K562 (cell line): ENCODE results near the gene CCDC61. TPM values are rescaled to one million over a fixed set of nuclear protein-coding genes. Genes with fewer than 3 reads are reported as not detected.

Source experiments
- ATAC-seq: fragments of 200-7000 bp; cut with Tn5 transposase; 3 replicates; pipeline ENCODE4 v1.9.1; 2020; ENCODE audit warnings: moderate library complexity
- BruUV-seq: library from RNA; stranded (reverse); fragments of 400-500 nt; replicated peaks from 2 replicates; lab custom pipeline; 2021; lab: Mats Ljungman, UMichigan
- CTCF ChIA-PET: fragments of 300-600 bp; formaldehyde crosslinking; extraction: SDS; loops from one replicate; lab custom pipeline; 2021; ENCODE audit warnings: low intra/inter-chr PET ratio; lab: Yijun Ruan, JAX
- POLR2A ChIA-PET: fragments of 300-600, 350-650 bp; sonication (Branson Sonifier 250); formaldehyde crosslinking; extraction: SDS; loops from one replicate; lab custom pipeline; 2021; ENCODE audit warnings: antibody characterized with exemption, inconsistent platforms; lab: Yijun Ruan, JAX
- DNase-seq, 4 experiments: peaks; one replicate each; pipeline versions ENCODE4 v3.0.0 to v3.0.0-alpha.2; 2011 to 2018; ENCODE audit warnings: low spot score in 3 of 4, mixed read lengths in 3 of 4; ENCODE audit errors: extremely low read depth in 1 of 4
- FAIRE-seq: peaks from 2 replicates; lab custom pipeline; 2011; peaks lifted over from hg19 to GRCh38; lab: Jason Lieb, UNC
- H2AFZ ChIP-seq: 2 replicates; pipeline ENCODE4 v1.6.0; 2011; ENCODE audit warnings: low read depth, low read length, control low read depth, inconsistent platforms
- H3K27ac ChIP-seq: fragments of 200-600 bp; 3 replicates; pipeline ENCODE4 v1.8.0; 2011; ENCODE audit warnings: low read depth, mild to moderate bottlenecking, control low read depth, inconsistent platforms, low read length, moderate library complexity, mixed read lengths; ENCODE audit errors: extremely low read depth
- H3K27me3 ChIP-seq, 2 experiments: fragments of 300-600 bp in 1 of 2; 2 replicates in 1 of 2; 3 replicates in 1 of 2; pipeline versions ENCODE4 v1.6.0 to v1.8.0; 2011; ENCODE audit warnings: inconsistent platforms in 2 of 2, low read length in 2 of 2, mild to moderate bottlenecking in 1 of 2, mixed read lengths in 1 of 2, moderate library complexity in 1 of 2; ENCODE audit not compliant: control insufficient read depth in 2 of 2, insufficient read depth in 2 of 2
- H3K36me3 ChIP-seq: fragments of 300-600 bp; 3 replicates; pipeline ENCODE4 v1.8.0; 2011; ENCODE audit warnings: mild to moderate bottlenecking, low read length, inconsistent platforms; ENCODE audit not compliant: control insufficient read depth, insufficient read depth
- H3K4me1 ChIP-seq, 2 experiments: fragments of 200-600 bp in 1 of 2; replicated peaks in 1 of 2; 2 replicates in 1 of 2; 3 replicates in 1 of 2; pipeline versions ENCODE4 v1.5.1 to v1.8.0; 2011; ENCODE audit warnings: inconsistent platforms in 2 of 2, low read length in 2 of 2, mild to moderate bottlenecking in 1 of 2, mixed read lengths in 1 of 2, moderate library complexity in 1 of 2; ENCODE audit not compliant: control insufficient read depth in 2 of 2, insufficient read depth in 2 of 2
- H3K4me2 ChIP-seq: 2 replicates; pipeline ENCODE4 v1.6.1; 2011; ENCODE audit warnings: low read length, control low read depth, inconsistent platforms, mixed read lengths; ENCODE audit not compliant: insufficient read depth
- H3K4me3 ChIP-seq: fragments of 200-600 bp; sonication (generic), shearing (Covaris generic); 2 replicates; pipeline ENCODE4 v1.5.1; 2016; ENCODE audit warnings: control low read depth, inconsistent platforms
- H3K79me2 ChIP-seq: fragments of 200-600 bp; 3 replicates; pipeline ENCODE4 v1.8.0; 2011; ENCODE audit warnings: low read length, inconsistent platforms; ENCODE audit not compliant: control insufficient read depth, insufficient read depth
- H3K9ac ChIP-seq, 2 experiments: 2 replicates each; pipeline versions ENCODE4 v1.6.0 to v1.6.1; 2011; ENCODE audit warnings: low read depth in 2 of 2, low read length in 2 of 2, control low read depth in 1 of 2, inconsistent platforms in 1 of 2, mild to moderate bottlenecking in 1 of 2, mixed read lengths in 1 of 2; ENCODE audit not compliant: insufficient read depth in 1 of 2
- H3K9me1 ChIP-seq: one replicate; pipeline ENCODE4 v1.6.0; 2011; ENCODE audit warnings: inconsistent platforms, mild to moderate bottlenecking, low read length, moderate library complexity; ENCODE audit not compliant: control insufficient read depth, insufficient read depth
- H3K9me3 ChIP-seq: replicated peaks from 2 replicates; pipeline ENCODE4 v1.5.1; 2011; ENCODE audit warnings: low read depth, low read length, inconsistent platforms; ENCODE audit not compliant: control insufficient read depth, insufficient read depth
- H4K20me1 ChIP-seq: replicated peaks from 2 replicates; pipeline ENCODE4 v1.6.1; 2011; ENCODE audit warnings: low read length, inconsistent platforms, mixed read lengths; ENCODE audit not compliant: control insufficient read depth, insufficient read depth
- EZH2 ChIP-seq: IDR thresholded peaks from 2 replicates; pipeline ENCODE4 v1.6.1; 2012; ENCODE audit warnings: low read depth, mild to moderate bottlenecking, inconsistent platforms, low read length, borderline replicate concordance
- HBP1 ChIP-seq: fragments of 450-650 bp; formaldehyde crosslinking; IDR thresholded peaks from 2 replicates; pipeline ENCODE4 v1.4.0; 2022; ENCODE audit warnings: missing genetic modification characterization
- HDAC3 ChIP-seq: fragments of 450-650 bp; IDR thresholded peaks from 2 replicates; pipeline ENCODE4 v1.6.1; 2018; ENCODE audit warnings: borderline replicate concordance, mild to moderate bottlenecking, moderate library complexity; ENCODE audit not compliant: partially characterized antibody
- KHSRP ChIP-seq: fragments of 450-650 bp; IDR thresholded peaks from 2 replicates; pipeline ENCODE4 v1.6.1; 2017
- OTX1 ChIP-seq: fragments of 450-650 bp; formaldehyde crosslinking; IDR thresholded peaks from 2 replicates; pipeline ENCODE4 v1.4.0; 2022; ENCODE audit warnings: mild to moderate bottlenecking
- SAP30 ChIP-seq: fragments of 200-600 bp; sonication (generic); IDR thresholded peaks from 2 replicates; pipeline ENCODE4 v1.6.1; 2012; ENCODE audit warnings: borderline replicate concordance, low read depth, mild to moderate bottlenecking, moderate library complexity, low read length, control low read depth, inconsistent platforms; ENCODE audit not compliant: insufficient read depth, poor library complexity, severe bottlenecking
- XRCC5 ChIP-seq: fragments of 200-400 bp; formaldehyde crosslinking; IDR thresholded peaks from 2 replicates; pipeline ENCODE4 v1.6.1; 2017; ENCODE audit warnings: low read depth, mild to moderate bottlenecking, low read length
- ZBTB43 ChIP-seq: sonication (generic); formaldehyde crosslinking; IDR thresholded peaks from 2 replicates; pipeline ENCODE4 v1.8.0; 2023; ENCODE audit warnings: mild to moderate bottlenecking, missing genetic modification reagents
- ZC3H8 ChIP-seq: fragments of 450-650 bp; IDR thresholded peaks from 2 replicates; pipeline ENCODE4 v1.6.1; 2017
- WGBS: fragments of 100-300 bp; shearing (Covaris generic); methylation state at CpG from one replicate; pipeline ENCODE4 v1.1.6; 2016; ENCODE audit warnings: low coverage, mixed read lengths; ENCODE audit not compliant: insufficient coverage; ENCODE audit errors: missing lambda C conversion rate; 5-methylcytosine and 5-hydroxymethylcytosine counted together
- in situ Hi-C: fragments of 300-500 bp; cut with MboI; formaldehyde crosslinking; loops from 4 replicates; pipeline ENCODE4 v1.15.0; 2018; ENCODE audit warnings: inconsistent platforms, mixed read lengths
- intact Hi-C: fragments of 100-400 bp; cut with micrococcal nuclease; formaldehyde crosslinking; loops from 2 replicates; pipeline ENCODE4 v1.14.2; 2022
- polyA plus RNA-seq, 8 experiments: library from polyadenylated mRNA; depleted of rRNA in 4 of 8; stranded (reverse) in 5 of 8; unstranded in 3 of 8; fragments of >200 nt; fragmentation: Nextera tagmentation in 2 of 8; fragmentation: Illumina TruSeq in 1 of 8; extraction: Ambion mirVana in 2 of 8; extraction: Trizol in 1 of 8; gene quantifications; 2 replicates each; pipeline versions ENCODE4 v1.2.1 to v1.2.3, GENCODE V29; 2011 to 2014; ENCODE audit warnings: inconsistent platforms in 1 of 8, missing spikeins in 1 of 8
- total RNA-seq, 7 experiments: library from RNA; depleted of rRNA in 6 of 7; stranded (reverse); fragments of >200 nt in 6 of 7; fragmentation: Illumina TruSeq in 2 of 7; extraction: Trizol in 2 of 7; gene quantifications; 2 replicates each; pipeline versions ENCODE4 v1.2.1 to v1.2.3, GENCODE V29; 2011 to 2021; ENCODE audit warnings: low replicate concordance in 1 of 7

The CCDC61 gene
- total and polyA plus RNA-seq, 9 of the 15 experiments (the other 6 are each of a cell fraction or from before 2014, with no cell fraction given) = 0.07 to 27.0 (median 10.3) TPM

- Histone ChIP-seq H3K9ac (no peak overlapping the region), H2AFZ (no peak overlapping the region), H3K9me1 (no peaks in the 10 kb centered on the region), H3K36me3 (peaks cover 14% of the 10 kb centered on the region; the same call in 1 of the 3 replicates), H3K9me3 (no peaks in the 10 kb centered on the region), H3K4me3 (no peak overlapping the region), H3K27ac (no peak overlapping the region), H3K4me1 (peaks cover 8 to 38% of the 10 kb centered on the region in 2 experiments; a peak in 4 of 5 replicates), H3K79me2 (no peaks in the 10 kb centered on the region), H4K20me1 (peaks cover 2% of the 10 kb centered on the region; the same call in 1 of the 2 replicates), H3K27me3 (no peaks in the 10 kb centered on the region), H3K4me2 (no peak overlapping the region)
- TF ChIP-seq SAP30 (no peak), KHSRP (no peak), EZH2 (no peak), ZBTB43 (CRISPR knock-in tag) (no peak), XRCC5 (no peak), OTX1 (CRISPR knock-in tag) (no peak), ZC3H8 (no peak), HBP1 (CRISPR knock-in tag) (no peak), HDAC3 (no peak)
- 74% methylated on average over 7 of the region's 7 CpGs for WGBS
- DNase-seq (no peak), FAIRE-seq (no peak), ATAC-seq (no peak)
- ChIA-PET CTCF (interaction anchor here (0.6 kb wide), 1 partner anchor 53 kb away, joined by 3 read pairs; no protein-coding TSS in a partner anchor), POLR2A (interaction anchor here (1.0 kb wide), 1 partner anchor 9 kb away, joined by 3 read pairs; no protein-coding TSS in a partner anchor)
- intact Hi-C loops = loop anchor here (5.0 kb wide), 1 partner anchor 108 kb away; the partner anchor contains the start of gene NANOS2
- no TSS peak for BruUV-seq
- in situ Hi-C loops = no loop called here
These were observed 25.5 kb downstream of the CCDC61 start for GRCh38 chr19:46020819-46021125.
